ENCODE results near the gene COL11A1. TPM values are rescaled to one million over a fixed set of nuclear protein-coding genes. Genes with fewer than 3 reads are reported as not detected.
A peak's percentile ranks its signal among the peaks of the same experiment; 100 is the strongest.

COL11A1 gene
- total RNA-seq, 1 donor from 2014 or later = 0.76 TPM

- H3K27ac Mint-ChIP-seq (ENCODE audit: unreplicated experiment) = no peak overlapping the region
- DNase-seq = no peak
- H3K9me3 Mint-ChIP-seq (ENCODE audit: unreplicated experiment) = peaks cover 2% of the 10 kb centered on the region
- H3K36me3 Mint-ChIP-seq (ENCODE audit: unreplicated experiment) = no peaks in the 10 kb centered on the region
- H3K4me1 Mint-ChIP-seq (ENCODE audit: low read depth, unreplicated experiment) = no peaks in the 10 kb centered on the region
- H3K27me3 Mint-ChIP-seq (ENCODE audit: unreplicated experiment) = no peaks in the 10 kb centered on the region
- H3K4me3 Mint-ChIP-seq (ENCODE audit: unreplicated experiment) = no peak overlapping the region
- TF ChIP-seq, protein P1, sequence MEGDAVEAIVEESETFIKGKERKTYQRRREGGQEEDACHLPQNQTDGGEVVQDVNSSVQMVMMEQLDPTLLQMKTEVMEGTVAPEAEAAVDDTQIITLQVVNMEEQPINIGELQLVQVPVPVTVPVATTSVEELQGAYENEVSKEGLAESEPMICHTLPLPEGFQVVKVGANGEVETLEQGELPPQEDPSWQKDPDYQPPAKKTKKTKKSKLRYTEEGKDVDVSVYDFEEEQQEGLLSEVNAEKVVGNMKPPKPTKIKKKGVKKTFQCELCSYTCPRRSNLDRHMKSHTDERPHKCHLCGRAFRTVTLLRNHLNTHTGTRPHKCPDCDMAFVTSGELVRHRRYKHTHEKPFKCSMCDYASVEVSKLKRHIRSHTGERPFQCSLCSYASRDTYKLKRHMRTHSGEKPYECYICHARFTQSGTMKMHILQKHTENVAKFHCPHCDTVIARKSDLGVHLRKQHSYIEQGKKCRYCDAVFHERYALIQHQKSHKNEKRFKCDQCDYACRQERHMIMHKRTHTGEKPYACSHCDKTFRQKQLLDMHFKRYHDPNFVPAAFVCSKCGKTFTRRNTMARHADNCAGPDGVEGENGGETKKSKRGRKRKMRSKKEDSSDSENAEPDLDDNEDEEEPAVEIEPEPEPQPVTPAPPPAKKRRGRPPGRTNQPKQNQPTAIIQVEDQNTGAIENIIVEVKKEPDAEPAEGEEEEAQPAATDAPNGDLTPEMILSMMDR (IDR thresholded peaks at IDR 0.05; ENCODE audit: partially characterized antibody, unreplicated experiment) = no peak
These were observed 19.1 kb downstream of the COL11A1 start for GRCh38 chr1:103089221-103089620.

- H3K36me3 Mint-ChIP-seq (ENCODE audit: unreplicated experiment) = no peaks in the 10 kb centered on the region
- no peak overlapping the region for H3K4me3 Mint-ChIP-seq (ENCODE audit: unreplicated experiment)
- no peaks in the 10 kb centered on the region for H3K9me3 Mint-ChIP-seq (ENCODE audit: unreplicated experiment)
- H3K4me1 Mint-ChIP-seq (ENCODE audit: low read depth, unreplicated experiment) = no peaks in the 10 kb centered on the region
- no peak for DNase-seq
- H3K27me3 Mint-ChIP-seq (ENCODE audit: unreplicated experiment) = no peaks in the 10 kb centered on the region
- no peak overlapping the region for H3K27ac Mint-ChIP-seq (ENCODE audit: unreplicated experiment)
- TF ChIP-seq, protein P1 (IDR thresholded peaks at IDR 0.05; ENCODE audit: partially characterized antibody, unreplicated experiment) = no peak
These were observed 21.1 kb downstream of the COL11A1 start for GRCh38 chr1:103087256-103087655.

DNA sequence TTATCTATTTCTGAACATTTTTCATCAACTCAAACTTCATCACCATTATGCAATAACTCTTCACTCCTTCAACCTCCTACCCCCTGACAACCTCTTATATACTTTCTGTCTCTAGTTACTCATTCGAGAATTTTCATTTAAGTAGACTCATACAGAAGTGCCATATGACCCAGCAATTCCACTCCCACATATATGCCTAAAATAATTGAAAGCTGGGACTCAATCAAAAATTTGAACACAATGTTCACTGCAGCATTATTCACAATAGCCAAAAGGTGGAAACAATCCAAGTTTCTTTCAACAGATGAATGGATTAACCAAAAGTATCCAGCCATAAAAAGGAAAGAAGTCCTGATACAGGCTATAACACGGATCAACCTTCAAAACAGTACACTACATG lies 24.1 kb downstream of the COL11A1 start:
- Mint-ChIP-seq H3K36me3 (ENCODE audit: unreplicated experiment) (no peaks in the 10 kb centered on the region), H3K27me3 (ENCODE audit: unreplicated experiment) (no peaks in the 10 kb centered on the region), H3K4me3 (ENCODE audit: unreplicated experiment) (no peak overlapping the region), H3K9me3 (ENCODE audit: unreplicated experiment) (no peaks in the 10 kb centered on the region), H3K27ac (ENCODE audit: unreplicated experiment) (no peak overlapping the region), H3K4me1 (ENCODE audit: low read depth, unreplicated experiment) (no peaks in the 10 kb centered on the region)
- TF ChIP-seq, protein P1 (IDR thresholded peaks at IDR 0.05; ENCODE audit: partially characterized antibody, unreplicated experiment) = no peak
- DNase-seq = no peak

DNA sequence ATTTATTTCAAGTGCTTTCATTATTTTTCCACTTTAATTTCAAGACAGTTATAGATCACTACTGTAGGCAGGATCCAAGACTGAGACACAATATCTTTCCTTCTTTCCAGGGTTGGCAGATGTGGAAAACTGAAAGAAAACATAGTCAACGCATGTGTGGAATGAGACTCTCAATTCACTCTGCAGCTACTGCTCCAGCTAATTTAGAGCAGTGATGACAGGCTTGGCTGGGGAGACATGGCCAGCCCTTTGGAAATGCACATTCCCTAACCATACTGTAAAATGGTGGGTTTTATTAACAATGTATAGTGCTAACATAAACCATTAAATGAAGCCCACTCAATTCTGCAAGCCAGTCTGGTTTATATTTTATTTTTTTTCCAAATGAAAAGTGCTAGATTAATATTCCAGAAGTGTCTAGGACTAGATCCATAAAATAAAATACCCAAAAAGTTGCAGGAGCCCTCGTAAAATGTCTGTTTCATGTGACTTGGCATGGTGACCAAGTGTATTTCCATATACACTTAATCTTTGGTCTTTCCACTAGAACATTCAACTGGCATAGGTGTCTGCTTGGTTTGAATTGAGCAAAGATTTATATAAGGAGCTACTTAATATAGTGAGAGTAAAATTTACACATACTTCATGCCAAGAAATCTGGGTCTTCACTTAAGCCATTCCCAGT lies 32.9 kb downstream of the COL11A1 start:
- H3K4me3 Mint-ChIP-seq (ENCODE audit: unreplicated experiment) = peak overlapping the region; percentile 47
- H3K4me1 Mint-ChIP-seq (ENCODE audit: low read depth, unreplicated experiment) = peaks cover 14% of the 10 kb centered on the region
- no peak overlapping the region for H3K27ac Mint-ChIP-seq (ENCODE audit: unreplicated experiment)

GRCh38 chr1:103074224-103074623 lies 34.1 kb downstream of the COL11A1 start:
- H3K36me3 Mint-ChIP-seq (ENCODE audit: unreplicated experiment) = no peaks in the 10 kb centered on the region
- H3K27me3 Mint-ChIP-seq (ENCODE audit: unreplicated experiment) = no peaks in the 10 kb centered on the region
- H3K9me3 Mint-ChIP-seq (ENCODE audit: unreplicated experiment) = no peaks in the 10 kb centered on the region
- TF ChIP-seq, protein P1 (IDR thresholded peaks at IDR 0.05; ENCODE audit: partially characterized antibody, unreplicated experiment) = no peak
- H3K4me3 Mint-ChIP-seq (ENCODE audit: unreplicated experiment) = no peak overlapping the region
- peaks cover 14% of the 10 kb centered on the region for H3K4me1 Mint-ChIP-seq (ENCODE audit: low read depth, unreplicated experiment)
- no peak for DNase-seq
- H3K27ac Mint-ChIP-seq (ENCODE audit: unreplicated experiment) = no peak overlapping the region

More for the DNA sequence above, 32.9 kb downstream of the COL11A1 start:
- Mint-ChIP-seq H3K9me3 (ENCODE audit: unreplicated experiment) (no peaks in the 10 kb centered on the region), H3K27me3 (ENCODE audit: unreplicated experiment) (no peaks in the 10 kb centered on the region), H3K36me3 (ENCODE audit: unreplicated experiment) (no peaks in the 10 kb centered on the region)
- no peak for DNase-seq
- TF ChIP-seq, protein P1 (IDR thresholded peaks at IDR 0.05; ENCODE audit: partially characterized antibody, unreplicated experiment) = no peak
